IMR-90 (cell line): ENCODE results near the gene RERE. TPM values are rescaled to one million over a fixed set of nuclear protein-coding genes. Genes with fewer than 3 reads are reported as not detected.

ENCODE experiments used
- ATAC-seq: fragments of 200-7000 bp; cut with Tn5 transposase; 2 replicates; pipeline ENCODE4 v1.9.1; 2020; ENCODE audit warnings: low read depth, mild to moderate bottlenecking, moderate library complexity
- BruUV-seq: library from RNA; stranded (reverse); fragments of 400-500 nt; replicated peaks from 2 replicates; lab custom pipeline; 2021; lab: Mats Ljungman, UMichigan
- CTCF ChIA-PET: fragments of 300-600 bp; formaldehyde crosslinking; extraction: SDS; loops from one replicate; lab custom pipeline; 2021; ENCODE audit warnings: antibody characterized with exemption; lab: Yijun Ruan, JAX
- POLR2A ChIA-PET: fragments of 300-600 bp; sonication (Branson Sonifier 250); formaldehyde crosslinking; loops from one replicate; lab custom pipeline; 2022; ENCODE audit warnings: antibody characterized with exemption; ENCODE audit not compliant: unreplicated experiment; lab: Charles Lee
- DNase-seq: peaks from one replicate; pipeline ENCODE4 v3.0.0; 2013
- H2AFZ ChIP-seq: replicated peaks from 2 replicates; pipeline ENCODE3; 2013; ENCODE audit warnings: low read length, mild to moderate bottlenecking; ENCODE audit not compliant: poor library complexity
- H2AK5ac ChIP-seq: 2 replicates; pipeline ENCODE4 v1.6.1; 2013; ENCODE audit warnings: low read depth, low read length, inconsistent platforms
- H2AK9ac ChIP-seq: replicated peaks from 2 replicates; pipeline ENCODE3; 2013; ENCODE audit warnings: mild to moderate bottlenecking, low read depth, low read length, moderate library complexity; ENCODE audit not compliant: poor library complexity
- H2BK120ac ChIP-seq: 2 replicates; pipeline ENCODE4 v1.6.1; 2013; ENCODE audit warnings: low read depth, low read length, inconsistent platforms
- H2BK15ac ChIP-seq: 3 replicates; pipeline ENCODE4 v1.6.1; 2013; ENCODE audit warnings: low read depth, low read length, inconsistent platforms
- H2BK20ac ChIP-seq: 2 replicates; pipeline ENCODE4 v1.6.1; 2013; ENCODE audit warnings: low read depth, mild to moderate bottlenecking, inconsistent platforms, low read length, moderate library complexity
- H2BK5ac ChIP-seq: 2 replicates; pipeline ENCODE4 v1.6.1; 2013; ENCODE audit warnings: mild to moderate bottlenecking, low read depth, low read length, inconsistent platforms; ENCODE audit not compliant: poor library complexity, severe bottlenecking
- H3K14ac ChIP-seq: replicated peaks from 2 replicates; pipeline ENCODE4 v1.6.1; 2013; ENCODE audit warnings: low read depth, low read length, inconsistent platforms
- H3K18ac ChIP-seq: 2 replicates; pipeline ENCODE4 v1.6.1; 2013; ENCODE audit warnings: low read depth, low read length, control low read depth
- H3K23ac ChIP-seq: 2 replicates; pipeline ENCODE4 v1.6.1; 2013; ENCODE audit warnings: low read depth, low read length, inconsistent platforms
- H3K27ac ChIP-seq: 2 replicates; pipeline ENCODE4 v1.5.1; 2013; ENCODE audit warnings: mild to moderate bottlenecking, control low read depth, low read length; ENCODE audit not compliant: insufficient read depth
- H3K27me3 ChIP-seq: 2 replicates; pipeline ENCODE4 v1.6.1; 2013; ENCODE audit warnings: low read length; ENCODE audit not compliant: control insufficient read depth, insufficient read depth
- H3K36me3 ChIP-seq: 2 replicates; pipeline ENCODE4 v1.6.1; 2013; ENCODE audit warnings: low read length, mixed read lengths; ENCODE audit not compliant: control insufficient read depth, insufficient read depth
- H3K4ac ChIP-seq: 2 replicates; pipeline ENCODE4 v1.6.1; 2013; ENCODE audit warnings: low read depth, low read length, inconsistent platforms
- H3K4me1 ChIP-seq: 2 replicates; pipeline ENCODE4 v1.6.1; 2013; ENCODE audit warnings: low read length, mixed read lengths; ENCODE audit not compliant: control insufficient read depth, insufficient read depth
- H3K4me2 ChIP-seq: 2 replicates; pipeline ENCODE4 v1.6.1; 2013; ENCODE audit warnings: low read depth, mild to moderate bottlenecking, control low read depth, low read length, moderate library complexity
- H3K4me3 ChIP-seq: 2 replicates; pipeline ENCODE4 v1.5.1; 2013; ENCODE audit warnings: low read depth, mild to moderate bottlenecking, control low read depth, low read length, moderate library complexity; ENCODE audit not compliant: insufficient read depth
- H3K56ac ChIP-seq: 2 replicates; pipeline ENCODE4 v1.6.1; 2013; ENCODE audit warnings: low read length, inconsistent platforms; ENCODE audit not compliant: insufficient read depth; ENCODE audit errors: extremely low read depth
- H3K79me1 ChIP-seq, 2 experiments: 2 replicates each; pipeline ENCODE4 v1.6.1; 2013; ENCODE audit warnings: low read length in 2 of 2, inconsistent platforms in 1 of 2, low read depth in 1 of 2
- H3K9ac ChIP-seq: 2 replicates; pipeline ENCODE4 v1.6.1; 2013; ENCODE audit warnings: low read depth, low read length, control low read depth
- H3K9me1 ChIP-seq: 2 replicates; pipeline ENCODE4 v1.6.1; 2013; ENCODE audit warnings: low read length, inconsistent platforms; ENCODE audit not compliant: insufficient read depth
- H3K9me3 ChIP-seq: 2 replicates; pipeline ENCODE4 v1.6.1; 2013; ENCODE audit warnings: low read length; ENCODE audit not compliant: control insufficient read depth, insufficient read depth
- H4K20me1 ChIP-seq: 2 replicates; pipeline ENCODE4 v1.6.1; 2013; ENCODE audit warnings: low read length, inconsistent platforms; ENCODE audit not compliant: insufficient read depth
- H4K5ac ChIP-seq: 2 replicates; pipeline ENCODE4 v1.6.1; 2013; ENCODE audit warnings: mild to moderate bottlenecking, low read depth, low read length, control low read depth
- H4K8ac ChIP-seq, 2 experiments: 2 replicates each; pipeline ENCODE4 v1.6.1; 2013; ENCODE audit warnings: low read depth in 2 of 2, low read length in 2 of 2, control low read depth in 1 of 2, inconsistent platforms in 1 of 2
- H4K91ac ChIP-seq: 2 replicates; pipeline ENCODE4 v1.6.1; 2013; ENCODE audit warnings: low read depth, low read length, inconsistent platforms; ENCODE audit not compliant: insufficient read depth
- BHLHE40 ChIP-seq: fragments of 150-350 bp; IDR thresholded peaks from 2 replicates; pipeline ENCODE4 v1.6.1; 2016; ENCODE audit warnings: mild to moderate bottlenecking, low read depth, low read length
- CEBPB ChIP-seq: IDR thresholded peaks from 2 replicates; pipeline ENCODE4 v1.6.1; 2012; ENCODE audit warnings: low read depth, low read length, improper control_type of control experiment
- CHD1 ChIP-seq: IDR thresholded peaks from 2 replicates; pipeline ENCODE4 v1.6.1; 2012; ENCODE audit warnings: low read depth, low read length, improper control_type of control experiment
- ELK1 ChIP-seq: fragments of 150-350 bp; IDR thresholded peaks from 2 replicates; pipeline ENCODE4 v1.6.1; 2016; ENCODE audit warnings: low read depth, mild to moderate bottlenecking, low read length, moderate library complexity, borderline replicate concordance
- FOS ChIP-seq: fragments of 150-350 bp; IDR thresholded peaks from 2 replicates; pipeline ENCODE4 v1.6.1; 2016; ENCODE audit warnings: low read depth, low read length
- MAFK ChIP-seq: IDR thresholded peaks from 2 replicates; pipeline ENCODE4 v1.6.1; 2012; ENCODE audit warnings: low read depth, low read length, improper control_type of control experiment
- MAZ ChIP-seq: IDR thresholded peaks from 2 replicates; pipeline ENCODE4 v1.6.1; 2012; ENCODE audit warnings: low read depth, mild to moderate bottlenecking, low read length, improper control_type of control experiment, moderate library complexity, borderline replicate concordance
- MXI1 ChIP-seq: IDR thresholded peaks from 2 replicates; pipeline ENCODE4 v1.6.1; 2012; ENCODE audit warnings: low read depth, mild to moderate bottlenecking, low read length, moderate library complexity, borderline replicate concordance
- NFE2L2 ChIP-seq: fragments of 150-350 bp; IDR thresholded peaks from 2 replicates; pipeline ENCODE4 v1.6.1; 2016; ENCODE audit warnings: low read depth, mild to moderate bottlenecking, low read length
- POLR2A ChIP-seq: IDR thresholded peaks from 2 replicates; pipeline ENCODE4 v1.6.1; 2012; ENCODE audit warnings: mild to moderate bottlenecking, low read depth, low read length
- RAD21 ChIP-seq: IDR thresholded peaks from 2 replicates; pipeline ENCODE4 v1.6.1; 2012; ENCODE audit warnings: low read length, improper control_type of control experiment
- RCOR1 ChIP-seq: IDR thresholded peaks from 2 replicates; pipeline ENCODE4 v1.6.1; 2012; ENCODE audit warnings: mild to moderate bottlenecking, low read length, improper control_type of control experiment; ENCODE audit not compliant: insufficient replicate concordance
- RFX5 ChIP-seq: IDR thresholded peaks from 2 replicates; pipeline ENCODE4 v1.8.0; 2012; ENCODE audit warnings: low read depth, mild to moderate bottlenecking, low read length, moderate library complexity
- SMC3 ChIP-seq: fragments of 150-350 bp; IDR thresholded peaks from 2 replicates; pipeline ENCODE4 v1.6.1; 2016; ENCODE audit warnings: low read depth, mild to moderate bottlenecking, antibody characterized with exemption, low read length, moderate library complexity
- WGBS, 2 experiments: methylation state at CpG; one replicate each; pipeline versions ENCODE4 v1.1.5 to v1.1.7; 2013; ENCODE audit warnings: missing lambda C conversion rate in 2 of 2; ENCODE audit not compliant: insufficient read length in 1 of 2; ENCODE audit errors: extremely low coverage in 2 of 2; 5-methylcytosine and 5-hydroxymethylcytosine counted together
- dilution Hi-C: fragments of 300-500 bp; cut with HindIII; formaldehyde crosslinking; loops from one replicate; pipeline ENCODE4 v1.14.3; 2018; ENCODE audit warnings: low sequenced_read_pairs; ENCODE audit not compliant: unreplicated experiment
- in situ Hi-C: fragments of 300-500 bp; cut with MboI; formaldehyde crosslinking; loops from 3 replicates; pipeline ENCODE4 v1.14.3; 2019; ENCODE audit warnings: low sequenced_read_pairs, inconsistent platforms, mixed read lengths
- intact Hi-C: fragments of 100-400 bp; cut with micrococcal nuclease; formaldehyde crosslinking; loops from 2 replicates; pipeline ENCODE4 v1.10.0; 2022
- polyA plus RNA-seq, 3 experiments: library from polyadenylated mRNA; depleted of rRNA; stranded (reverse); fragments of >200 nt; gene quantifications; 2 replicates each; pipeline ENCODE4 v1.2.3, GENCODE V29; 2012; ENCODE audit warnings: low replicate concordance in 1 of 3
- total RNA-seq: library from RNA; depleted of rRNA; stranded (reverse); fragments of >200 nt; gene quantifications from 2 replicates; pipeline ENCODE4 v1.2.3, GENCODE V29; 2012
- TF ChIP-seq, protein P1 (sequence below): conservative IDR thresholded peaks from 2 replicates; pipeline ENCODE4 v1.5.1; 2012; ENCODE audit warnings: mild to moderate bottlenecking, low read depth, low read length, improper control_type of control experiment
- TF ChIP-seq, protein P2 (sequence below): fragments of 150-350 bp; IDR thresholded peaks from 2 replicates; pipeline ENCODE4 v1.6.1; 2017; ENCODE audit warnings: mild to moderate bottlenecking, antibody characterized with exemption, low read length, low read depth

RERE gene
- total and polyA plus RNA-seq, 2 of the 4 experiments (the other 2 are of a cell fraction) = 11.5 to 25.1 TPM

DNA sequence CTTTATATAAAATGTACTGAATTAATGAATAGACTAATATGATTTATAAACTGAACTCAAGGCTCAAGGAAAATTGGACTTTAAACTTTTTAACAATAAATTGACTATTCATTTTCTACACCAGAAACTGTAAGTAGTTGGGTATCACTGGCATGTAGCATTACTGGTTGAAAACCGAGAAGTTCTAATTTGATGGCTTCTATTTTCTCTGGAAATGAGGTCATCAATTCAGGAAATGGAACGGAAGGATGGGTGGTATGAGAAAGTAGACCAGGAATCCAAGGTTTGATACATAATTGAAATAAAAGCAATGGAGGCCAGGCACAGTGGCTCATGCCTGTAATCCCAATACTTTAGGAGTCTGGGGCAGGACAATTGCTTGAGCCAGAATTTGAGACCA, 50.4 kb downstream of the RERE start:
- Histone ChIP-seq H3K4ac (no peak overlapping the region), H3K4me2 (no peak overlapping the region), H4K20me1 (peaks cover 4% of the 10 kb centered on the region; the same call in 1 of the 2 replicates), H3K56ac (no peak overlapping the region), H3K27ac (no peak overlapping the region), H3K9ac (no peak overlapping the region), H3K36me3 (no peaks in the 10 kb centered on the region), H4K8ac (no peak overlapping the region), H2AFZ (no peak overlapping the region), H2BK20ac (no peak overlapping the region), H3K18ac (no peak overlapping the region), H4K91ac (no peak overlapping the region), H3K14ac (no peak overlapping the region), H4K5ac (no peak overlapping the region), H3K4me3 (no peak overlapping the region), H3K79me1 (peaks cover 6 to 15% of the 10 kb centered on the region in 2 experiments), H3K23ac (no peak overlapping the region), H2BK5ac (no peak overlapping the region), H3K27me3 (no peaks in the 10 kb centered on the region), H2AK5ac (no peak overlapping the region), H2BK120ac (no peak overlapping the region), H3K4me1 (peaks cover 5% of the 10 kb centered on the region), H3K9me3 (no peaks in the 10 kb centered on the region), H3K9me1 (peaks cover 6% of the 10 kb centered on the region), H2AK9ac (no peak overlapping the region), H2BK15ac (no peak overlapping the region)
- CTCF ChIA-PET = interaction anchor here (0.7 kb wide), 1 partner anchor 1875 kb away, joined by 3 read pairs; no protein-coding TSS in a partner anchor
- dilution Hi-C loops = no loop called here
- intact Hi-C loops = no loop called here
- no peak for TF ChIP-seq RAD21
- TF ChIP-seq NFE2L2 = no peak
- no peak for TF ChIP-seq FOS
- TF ChIP-seq, protein P1, sequence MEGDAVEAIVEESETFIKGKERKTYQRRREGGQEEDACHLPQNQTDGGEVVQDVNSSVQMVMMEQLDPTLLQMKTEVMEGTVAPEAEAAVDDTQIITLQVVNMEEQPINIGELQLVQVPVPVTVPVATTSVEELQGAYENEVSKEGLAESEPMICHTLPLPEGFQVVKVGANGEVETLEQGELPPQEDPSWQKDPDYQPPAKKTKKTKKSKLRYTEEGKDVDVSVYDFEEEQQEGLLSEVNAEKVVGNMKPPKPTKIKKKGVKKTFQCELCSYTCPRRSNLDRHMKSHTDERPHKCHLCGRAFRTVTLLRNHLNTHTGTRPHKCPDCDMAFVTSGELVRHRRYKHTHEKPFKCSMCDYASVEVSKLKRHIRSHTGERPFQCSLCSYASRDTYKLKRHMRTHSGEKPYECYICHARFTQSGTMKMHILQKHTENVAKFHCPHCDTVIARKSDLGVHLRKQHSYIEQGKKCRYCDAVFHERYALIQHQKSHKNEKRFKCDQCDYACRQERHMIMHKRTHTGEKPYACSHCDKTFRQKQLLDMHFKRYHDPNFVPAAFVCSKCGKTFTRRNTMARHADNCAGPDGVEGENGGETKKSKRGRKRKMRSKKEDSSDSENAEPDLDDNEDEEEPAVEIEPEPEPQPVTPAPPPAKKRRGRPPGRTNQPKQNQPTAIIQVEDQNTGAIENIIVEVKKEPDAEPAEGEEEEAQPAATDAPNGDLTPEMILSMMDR = no peak
- TF ChIP-seq, protein P2, sequence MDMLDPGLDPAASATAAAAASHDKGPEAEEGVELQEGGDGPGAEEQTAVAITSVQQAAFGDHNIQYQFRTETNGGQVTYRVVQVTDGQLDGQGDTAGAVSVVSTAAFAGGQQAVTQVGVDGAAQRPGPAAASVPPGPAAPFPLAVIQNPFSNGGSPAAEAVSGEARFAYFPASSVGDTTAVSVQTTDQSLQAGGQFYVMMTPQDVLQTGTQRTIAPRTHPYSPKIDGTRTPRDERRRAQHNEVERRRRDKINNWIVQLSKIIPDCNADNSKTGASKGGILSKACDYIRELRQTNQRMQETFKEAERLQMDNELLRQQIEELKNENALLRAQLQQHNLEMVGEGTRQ = no peak
- no peak for TF ChIP-seq BHLHE40
- no peak for TF ChIP-seq POLR2A
- no peak for TF ChIP-seq MXI1
- no peak for TF ChIP-seq SMC3
- no peak for TF ChIP-seq MAZ
- TF ChIP-seq CEBPB = no peak
- TF ChIP-seq RCOR1 = no peak
- no peak for TF ChIP-seq MAFK
- TF ChIP-seq ELK1 = no peak
- TF ChIP-seq CHD1 = no peak
- TF ChIP-seq RFX5 = no peak
- POLR2A ChIA-PET = no interaction called here
- no TSS peak for BruUV-seq
- DNase-seq = no peak
- WGBS, 2 experiments = no CpG with 5 or more reads among the region's 2 CpGs
- in situ Hi-C loops = no loop called here
- ATAC-seq = no peak
